Glutamatergic neuron (in vitro differentiated cells): ENCODE data around the gene EVA1C. TPM values are rescaled to one million over a fixed set of nuclear protein-coding genes. Genes with fewer than 3 reads are reported as not detected.

ENCODE experiments used
- DNase-seq: peaks from one replicate; pipeline ENCODE4 v3.0.0; 2022
- H3K27ac Mint-ChIP-seq: one replicate; pipeline ENCODE4 v1.8.0; 2020; ENCODE audit warnings: mild to moderate bottlenecking, mixed read lengths, inconsistent platforms; ENCODE audit not compliant: unreplicated experiment
- H3K27me3 Mint-ChIP-seq: one replicate; pipeline ENCODE4 v1.8.0; 2020; ENCODE audit warnings: mild to moderate bottlenecking, moderate library complexity, mixed read lengths, inconsistent platforms; ENCODE audit not compliant: unreplicated experiment
- H3K36me3 Mint-ChIP-seq: one replicate; pipeline ENCODE4 v1.8.0; 2020; ENCODE audit warnings: mild to moderate bottlenecking, mixed read lengths, inconsistent platforms; ENCODE audit not compliant: unreplicated experiment
- H3K4me1 Mint-ChIP-seq: one replicate; pipeline ENCODE4 v1.8.0; 2020; ENCODE audit warnings: mild to moderate bottlenecking, low read depth, mixed read lengths, inconsistent platforms; ENCODE audit not compliant: unreplicated experiment
- H3K4me3 Mint-ChIP-seq: one replicate; pipeline ENCODE4 v1.8.0; 2020; ENCODE audit warnings: mild to moderate bottlenecking, mixed read lengths, inconsistent platforms; ENCODE audit not compliant: unreplicated experiment
- H3K9me3 Mint-ChIP-seq: one replicate; pipeline ENCODE4 v1.8.0; 2020; ENCODE audit warnings: mild to moderate bottlenecking, moderate library complexity, mixed read lengths, inconsistent platforms; ENCODE audit not compliant: unreplicated experiment
- total RNA-seq: library from RNA; stranded (reverse); fragmentation: NEBNext Ultra II Directional; extraction: Animal tissue kit (Norgen Biotek cat#: 25700); gene quantifications from one replicate; pipeline ENCODE4 v1.2.1, GENCODE V29; 2021; ENCODE audit not compliant: unreplicated experiment
- TF ChIP-seq, protein P1 (sequence below): fragments of 200-600 bp; sonication (generic); IDR thresholded peaks from one replicate; pipeline ENCODE4 v1.5.0; 2021; ENCODE audit not compliant: partially characterized antibody, unreplicated experiment

The EVA1C gene
- total RNA-seq, 1 donor from 2014 or later: 2.5 TPM

GRCh38 chr21:32516756-32517649, 104.5 kb downstream of the EVA1C start:
- peaks cover 12% of the 10 kb centered on the region for H3K27me3 Mint-ChIP-seq
- no peak overlapping the region for H3K4me3 Mint-ChIP-seq
- peaks cover 17% of the 10 kb centered on the region for H3K4me1 Mint-ChIP-seq
- TF ChIP-seq, protein P1, sequence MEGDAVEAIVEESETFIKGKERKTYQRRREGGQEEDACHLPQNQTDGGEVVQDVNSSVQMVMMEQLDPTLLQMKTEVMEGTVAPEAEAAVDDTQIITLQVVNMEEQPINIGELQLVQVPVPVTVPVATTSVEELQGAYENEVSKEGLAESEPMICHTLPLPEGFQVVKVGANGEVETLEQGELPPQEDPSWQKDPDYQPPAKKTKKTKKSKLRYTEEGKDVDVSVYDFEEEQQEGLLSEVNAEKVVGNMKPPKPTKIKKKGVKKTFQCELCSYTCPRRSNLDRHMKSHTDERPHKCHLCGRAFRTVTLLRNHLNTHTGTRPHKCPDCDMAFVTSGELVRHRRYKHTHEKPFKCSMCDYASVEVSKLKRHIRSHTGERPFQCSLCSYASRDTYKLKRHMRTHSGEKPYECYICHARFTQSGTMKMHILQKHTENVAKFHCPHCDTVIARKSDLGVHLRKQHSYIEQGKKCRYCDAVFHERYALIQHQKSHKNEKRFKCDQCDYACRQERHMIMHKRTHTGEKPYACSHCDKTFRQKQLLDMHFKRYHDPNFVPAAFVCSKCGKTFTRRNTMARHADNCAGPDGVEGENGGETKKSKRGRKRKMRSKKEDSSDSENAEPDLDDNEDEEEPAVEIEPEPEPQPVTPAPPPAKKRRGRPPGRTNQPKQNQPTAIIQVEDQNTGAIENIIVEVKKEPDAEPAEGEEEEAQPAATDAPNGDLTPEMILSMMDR: no peak
- H3K27ac Mint-ChIP-seq: peak overlapping the region; percentile 52
- no peak for DNase-seq
- peaks cover 10% of the 10 kb centered on the region for H3K9me3 Mint-ChIP-seq
- peaks cover 10% of the 10 kb centered on the region for H3K36me3 Mint-ChIP-seq

GRCh38 chr21:32519945-32520874, 107.7 kb downstream of the EVA1C start:
- TF ChIP-seq, protein P1: no peak
- H3K27ac Mint-ChIP-seq: peak overlapping the region; percentile 63
- peaks cover 10% of the 10 kb centered on the region for H3K36me3 Mint-ChIP-seq
- H3K9me3 Mint-ChIP-seq: peaks cover 10% of the 10 kb centered on the region
- H3K4me1 Mint-ChIP-seq: peaks cover 19% of the 10 kb centered on the region
- DNase-seq: no peak
- no peak overlapping the region for H3K4me3 Mint-ChIP-seq
- peaks cover 12% of the 10 kb centered on the region for H3K27me3 Mint-ChIP-seq

GRCh38 chr21:32520875-32521735, 108.6 kb downstream of the EVA1C start:
- Mint-ChIP-seq H3K9me3 (peaks cover 10% of the 10 kb centered on the region), H3K36me3 (peaks cover 10% of the 10 kb centered on the region), H3K27ac (peak overlapping the region; percentile 63), H3K4me1 (peaks cover 19% of the 10 kb centered on the region), H3K27me3 (peaks cover 14% of the 10 kb centered on the region), H3K4me3 (no peak overlapping the region)
- DNase-seq: peak; percentile 41
- TF ChIP-seq, protein P1: no peak

DNA sequence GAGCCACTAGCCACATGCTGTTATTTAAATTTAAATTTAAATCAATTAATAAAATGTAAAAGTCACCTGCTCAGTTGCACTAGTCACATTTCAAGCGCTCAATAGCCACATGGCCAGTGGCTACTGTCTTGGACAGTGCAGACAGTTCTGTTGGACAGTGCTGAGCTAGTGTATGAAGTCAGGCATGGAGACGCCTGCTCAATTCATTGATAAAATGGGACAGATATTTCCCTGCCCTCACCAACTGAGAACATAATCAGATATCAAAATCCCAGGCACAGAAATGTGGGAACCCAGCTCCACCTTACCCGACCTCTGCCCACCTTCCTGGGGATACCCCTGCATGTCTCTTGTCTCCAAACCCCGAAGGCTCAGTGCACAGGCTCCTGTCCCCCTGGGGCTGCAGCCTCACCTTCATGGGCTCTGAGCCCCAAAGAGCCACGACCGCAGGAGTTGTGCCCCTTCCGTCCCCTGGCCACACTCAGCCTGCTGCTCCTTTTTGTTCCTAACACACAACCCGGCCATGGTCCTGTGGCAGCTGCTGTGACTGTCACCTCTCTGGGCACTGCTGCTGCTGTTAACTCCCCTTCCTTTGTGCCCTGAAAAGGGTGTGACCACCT, 109.3 kb downstream of the EVA1C start:
- peaks cover 19% of the 10 kb centered on the region for H3K4me1 Mint-ChIP-seq
- H3K27ac Mint-ChIP-seq: peak overlapping the region; percentile 14
- H3K27me3 Mint-ChIP-seq: peaks cover 14% of the 10 kb centered on the region
- peak overlapping the region; percentile 70 for H3K4me3 Mint-ChIP-seq
- DNase-seq: no peak
- TF ChIP-seq, protein P1: no peak
- H3K9me3 Mint-ChIP-seq: peaks cover 10% of the 10 kb centered on the region
- peaks cover 10% of the 10 kb centered on the region for H3K36me3 Mint-ChIP-seq
